HEK293 (cell line): ENCODE measurements around the gene CENPT.
A peak's percentile ranks its signal among the peaks of the same experiment; 100 is the strongest.

Experiments
- CTCF ChIA-PET: fragments of 350-600 bp; formaldehyde crosslinking; extraction: SDS; loops from one replicate; lab custom pipeline; 2021; ENCODE audit warnings: antibody characterized with exemption; lab: Yijun Ruan, JAX
- POLR2A ChIA-PET: fragments of 300-600 bp; formaldehyde crosslinking; extraction: SDS; loops from one replicate; lab custom pipeline; 2020; ENCODE audit warnings: antibody characterized with exemption, inconsistent platforms; lab: Yijun Ruan, JAX
- H3K27ac ChIP-seq: fragments of 200-500 bp; sonication (Bioruptor generic); 2 replicates; pipeline ENCODE4 v1.5.1; 2014; ENCODE audit warnings: low read depth, low read length, control low read depth, inconsistent platforms; ENCODE audit errors: extremely low read depth
- H3K36me3 ChIP-seq, 2 experiments: fragments of 200-500 bp in 1 of 2; sonication (Bioruptor generic) in 1 of 2; 1 replicate in 1 of 2; 2 replicates in 1 of 2; pipeline ENCODE4 v1.5.1; 2014 to 2017; ENCODE audit warnings: inconsistent platforms in 2 of 2, low read length in 2 of 2; ENCODE audit not compliant: control insufficient read depth in 2 of 2, insufficient read depth in 1 of 2
- H3K4me1 ChIP-seq: fragments of 200-500 bp; sonication (Bioruptor generic); 2 replicates; pipeline ENCODE4 v1.5.1; 2014; ENCODE audit warnings: mild to moderate bottlenecking, low read length, inconsistent platforms; ENCODE audit not compliant: control insufficient read depth, insufficient read depth
- H3K4me3 ChIP-seq: 2 replicates; pipeline ENCODE4 v1.5.1; 2011; ENCODE audit warnings: low read depth, mild to moderate bottlenecking, control low read depth, low read length, moderate library complexity
- H3K9me3 ChIP-seq: fragments of 200-500 bp; sonication (Bioruptor generic); 2 replicates; pipeline ENCODE4 v1.5.1; 2014; ENCODE audit warnings: low read depth, low read length, inconsistent platforms; ENCODE audit not compliant: control insufficient read depth, insufficient read depth
- HOXA7 ChIP-seq: sonication (generic); formaldehyde crosslinking; IDR thresholded peaks from 2 replicates; pipeline ENCODE4 v1.8.1; 2022; ENCODE audit warnings: missing genetic modification reagents, borderline replicate concordance
- KLF1 ChIP-seq: fragments of 450-650 bp; formaldehyde crosslinking; IDR thresholded peaks from 2 replicates; pipeline ENCODE4 v1.5.1; 2016; ENCODE audit warnings: missing biosample characterization, missing genetic modification characterization
- KLF10 ChIP-seq: fragments of 450-650 bp; IDR thresholded peaks from 2 replicates; pipeline ENCODE4 v1.5.1; 2018; ENCODE audit warnings: missing biosample characterization, mild to moderate bottlenecking, missing genetic modification characterization
- KLF16 ChIP-seq: fragments of 450-650 bp; formaldehyde crosslinking; IDR thresholded peaks from 2 replicates; pipeline ENCODE4 v1.5.1; 2017; ENCODE audit warnings: missing biosample characterization, missing genetic modification characterization
- KLF8 ChIP-seq: fragments of 450-650 bp; formaldehyde crosslinking; IDR thresholded peaks from 2 replicates; pipeline ENCODE4 v1.5.1; 2016; ENCODE audit warnings: missing biosample characterization, missing genetic modification characterization
- MEIS1 ChIP-seq: sonication (generic); formaldehyde crosslinking; IDR thresholded peaks from 2 replicates; pipeline ENCODE4 v1.8.1; 2022; ENCODE audit warnings: missing genetic modification reagents, mild to moderate bottlenecking, borderline replicate concordance
- SP3 ChIP-seq: fragments of 450-650 bp; formaldehyde crosslinking; IDR thresholded peaks from 2 replicates; pipeline ENCODE4 v1.5.1; 2016; ENCODE audit warnings: missing biosample characterization, missing genetic modification characterization
- SP7 ChIP-seq: fragments of 450-650 bp; formaldehyde crosslinking; IDR thresholded peaks from 2 replicates; pipeline ENCODE4 v1.5.1; 2016; ENCODE audit warnings: missing biosample characterization, missing genetic modification characterization
- ZBTB17 ChIP-seq: fragments of 450-650 bp; formaldehyde crosslinking; IDR thresholded peaks from 2 replicates; pipeline ENCODE4 v1.5.1; 2016; ENCODE audit warnings: missing biosample characterization, missing genetic modification characterization
- ZEB2 ChIP-seq: fragments of 450-650 bp; formaldehyde crosslinking; IDR thresholded peaks from 2 replicates; pipeline ENCODE4 v1.5.1; 2016; ENCODE audit warnings: missing biosample characterization, missing genetic modification characterization
- ZFHX2 ChIP-seq: fragments of 450-650 bp; formaldehyde crosslinking; conservative IDR thresholded peaks from 2 replicates; pipeline ENCODE4 v1.5.1; 2016; ENCODE audit warnings: missing biosample characterization, missing genetic modification characterization
- ZNF133 ChIP-seq: fragments of 450-650 bp; formaldehyde crosslinking; IDR thresholded peaks from 2 replicates; pipeline ENCODE4 v1.5.1; 2016; ENCODE audit warnings: missing biosample characterization, missing genetic modification characterization
- ZNF560 ChIP-seq: fragments of 450-650 bp; formaldehyde crosslinking; IDR thresholded peaks from 2 replicates; pipeline ENCODE4 v1.5.1; 2017; ENCODE audit warnings: missing biosample characterization, missing genetic modification characterization, borderline replicate concordance
- ZNF624 ChIP-seq: fragments of 450-650 bp; formaldehyde crosslinking; IDR thresholded peaks from 2 replicates; pipeline ENCODE4 v1.5.1; 2017; ENCODE audit warnings: missing biosample characterization, missing genetic modification characterization
- ZNF660 ChIP-seq: fragments of 450-650 bp; IDR thresholded peaks from 2 replicates; pipeline ENCODE4 v1.5.1; 2018; ENCODE audit warnings: missing biosample characterization, mild to moderate bottlenecking, missing genetic modification characterization
- ZNF747 ChIP-seq: fragments of 450-650 bp; formaldehyde crosslinking; IDR thresholded peaks from 2 replicates; pipeline ENCODE4 v1.5.1; 2016; ENCODE audit warnings: missing biosample characterization, missing genetic modification characterization
- ZNF843 ChIP-seq: fragments of 450-650 bp; formaldehyde crosslinking; IDR thresholded peaks from 2 replicates; pipeline ENCODE4 v1.5.1; 2016; ENCODE audit warnings: missing biosample characterization, missing genetic modification characterization
- TF ChIP-seq, protein P1 (sequence below): fragments of 450-650 bp; formaldehyde crosslinking; IDR thresholded peaks from 2 replicates; pipeline ENCODE4 v1.5.1; 2016; ENCODE audit warnings: missing biosample characterization, missing genetic modification characterization
- TF ChIP-seq, protein P2 (sequence below): fragments of 450-650 bp; formaldehyde crosslinking; IDR thresholded peaks from 2 replicates; pipeline ENCODE4 v1.5.1; 2017; ENCODE audit warnings: missing biosample characterization, missing genetic modification characterization
- TF ChIP-seq, protein P3 (sequence below): fragments of 450-650 bp; formaldehyde crosslinking; IDR thresholded peaks from 2 replicates; pipeline ENCODE4 v1.5.1; 2016; ENCODE audit warnings: missing biosample characterization, missing genetic modification characterization
- TF ChIP-seq, protein P4 (sequence below): fragments of 450-650 bp; formaldehyde crosslinking; IDR thresholded peaks from 2 replicates; pipeline ENCODE4 v1.5.1; 2016; ENCODE audit warnings: missing biosample characterization, missing genetic modification characterization
- TF ChIP-seq, protein P5 (sequence below): fragments of 450-650 bp; IDR thresholded peaks from 2 replicates; pipeline ENCODE4 v1.5.1; 2018; ENCODE audit warnings: missing biosample characterization, mild to moderate bottlenecking, missing genetic modification characterization

CENPT gene

DNA sequence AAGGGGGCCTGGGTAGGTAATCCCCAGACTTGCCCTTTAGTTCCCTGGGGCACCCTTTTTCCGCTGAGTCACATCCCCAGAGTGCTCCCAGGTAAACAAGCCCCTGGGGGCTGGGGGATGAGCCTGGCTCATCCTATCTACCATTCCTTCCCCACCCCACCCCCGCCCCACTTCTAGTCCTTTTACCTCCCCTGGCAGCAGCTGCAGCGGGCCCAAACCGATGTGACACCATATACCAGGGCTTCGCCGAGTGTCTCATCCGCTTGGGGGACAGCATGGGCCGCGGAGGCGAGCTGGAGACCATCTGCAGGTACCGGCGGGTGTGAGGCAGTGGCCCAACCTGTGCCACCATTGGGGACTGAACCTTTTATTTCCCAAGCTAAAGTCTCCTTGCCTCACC is 38.1 kb upstream of the CENPT start:
- no peaks in the 10 kb centered on the region for H3K9me3 ChIP-seq
- ChIA-PET CTCF (interaction anchor here (0.6 to 3.3 kb wide), 8 partner anchors 36 to 70 kb away, joined by 3 to 17 read pairs (median 4); partner anchors contain the start of gene PSMB10), POLR2A (interaction anchor here (0.6 to 1.3 kb wide), 4 partner anchors 13 to 642 kb away, joined by 3 to 4 read pairs (median 3); no protein-coding TSS in a partner anchor)
- no peak for TF ChIP-seq ZNF133 (tag by site-specific recombination)
- TF ChIP-seq, protein P1, sequence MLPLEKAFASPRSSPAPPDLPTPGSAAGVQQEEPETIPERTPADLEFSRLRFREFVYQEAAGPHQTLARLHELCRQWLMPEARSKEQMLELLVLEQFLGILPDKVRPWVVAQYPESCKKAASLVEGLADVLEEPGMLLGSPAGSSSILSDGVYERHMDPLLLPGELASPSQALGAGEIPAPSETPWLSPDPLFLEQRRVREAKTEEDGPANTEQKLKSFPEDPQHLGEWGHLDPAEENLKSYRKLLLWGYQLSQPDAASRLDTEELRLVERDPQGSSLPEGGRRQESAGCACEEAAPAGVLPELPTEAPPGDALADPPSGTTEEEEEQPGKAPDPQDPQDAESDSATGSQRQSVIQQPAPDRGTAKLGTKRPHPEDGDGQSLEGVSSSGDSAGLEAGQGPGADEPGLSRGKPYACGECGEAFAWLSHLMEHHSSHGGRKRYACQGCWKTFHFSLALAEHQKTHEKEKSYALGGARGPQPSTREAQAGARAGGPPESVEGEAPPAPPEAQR (tag by site-specific recombination) = no peak
- H3K27ac ChIP-seq = no peak overlapping the region
- H3K4me1 ChIP-seq = peaks cover 3% of the 10 kb centered on the region; the same call in 1 of the 2 replicates
- no peak overlapping the region for H3K4me3 ChIP-seq
- H3K36me3 ChIP-seq = peaks cover 0 to 51% of the 10 kb centered on the region in 2 experiments; a peak in 1 of 3 replicates

DNA sequence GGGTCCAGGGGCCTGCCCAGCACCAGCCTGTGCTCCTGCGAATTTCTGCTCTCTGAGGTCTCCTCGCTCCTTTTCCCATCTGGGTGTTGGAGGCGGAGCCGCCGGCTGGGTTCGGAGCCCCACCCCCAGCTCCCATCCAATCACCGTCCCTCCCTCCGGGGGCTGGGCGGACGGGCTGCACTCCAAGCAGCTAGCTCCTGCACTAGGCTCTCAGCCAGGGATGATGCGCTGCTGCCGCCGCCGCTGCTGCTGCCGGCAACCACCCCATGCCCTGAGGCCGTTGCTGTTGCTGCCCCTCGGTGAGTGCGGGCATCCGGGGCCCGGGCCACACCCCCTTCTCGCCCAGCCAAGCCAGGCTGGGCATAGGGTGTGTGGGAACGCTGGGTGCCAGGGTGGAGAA is 37.2 kb upstream of the CENPT start, which contains the start of gene NRN1L:
TSS of gene NRN1L (plus strand) at position 202 of the 400 bp plus-strand sequence. CDS start at position 221, 19 bp downstream.
- POLR2A ChIA-PET = interaction anchor here (1.2 to 2.4 kb wide), 3 partner anchors 11 to 50 kb away, joined by 3 to 16 read pairs (median 4); partner anchors contain the start of gene EDC4
- Histone ChIP-seq H3K4me3 (no peak within 1 kb of the TSS), H3K36me3 (peaks cover 0 to 59% of the 10 kb centered on the region in 2 experiments; a peak in 1 of 3 replicates), H3K9me3 (no peaks in the 10 kb centered on the region), H3K27ac (no peak within 1 kb of the TSS), H3K4me1 (peaks cover 3% of the 10 kb centered on the region; the same call in 1 of the 2 replicates)
- CTCF ChIA-PET = interaction anchor here (0.6 to 4.2 kb wide), 24 partner anchors 7 to 405 kb away, joined by 3 to 62 read pairs (median 6); partner anchors contain the start of genes EDC4, NUTF2, PSKH1 and PSMB10
- TF ChIP-seq, protein P2, sequence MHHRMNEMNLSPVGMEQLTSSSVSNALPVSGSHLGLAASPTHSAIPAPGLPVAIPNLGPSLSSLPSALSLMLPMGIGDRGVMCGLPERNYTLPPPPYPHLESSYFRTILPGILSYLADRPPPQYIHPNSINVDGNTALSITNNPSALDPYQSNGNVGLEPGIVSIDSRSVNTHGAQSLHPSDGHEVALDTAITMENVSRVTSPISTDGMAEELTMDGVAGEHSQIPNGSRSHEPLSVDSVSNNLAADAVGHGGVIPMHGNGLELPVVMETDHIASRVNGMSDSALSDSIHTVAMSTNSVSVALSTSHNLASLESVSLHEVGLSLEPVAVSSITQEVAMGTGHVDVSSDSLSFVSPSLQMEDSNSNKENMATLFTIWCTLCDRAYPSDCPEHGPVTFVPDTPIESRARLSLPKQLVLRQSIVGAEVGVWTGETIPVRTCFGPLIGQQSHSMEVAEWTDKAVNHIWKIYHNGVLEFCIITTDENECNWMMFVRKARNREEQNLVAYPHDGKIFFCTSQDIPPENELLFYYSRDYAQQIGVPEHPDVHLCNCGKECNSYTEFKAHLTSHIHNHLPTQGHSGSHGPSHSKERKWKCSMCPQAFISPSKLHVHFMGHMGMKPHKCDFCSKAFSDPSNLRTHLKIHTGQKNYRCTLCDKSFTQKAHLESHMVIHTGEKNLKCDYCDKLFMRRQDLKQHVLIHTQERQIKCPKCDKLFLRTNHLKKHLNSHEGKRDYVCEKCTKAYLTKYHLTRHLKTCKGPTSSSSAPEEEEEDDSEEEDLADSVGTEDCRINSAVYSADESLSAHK (tag by site-specific recombination) = 0 out of 2 replicates have a peak, but pooled peaks have one; percentile 10
- TF ChIP-seq, protein P3, sequence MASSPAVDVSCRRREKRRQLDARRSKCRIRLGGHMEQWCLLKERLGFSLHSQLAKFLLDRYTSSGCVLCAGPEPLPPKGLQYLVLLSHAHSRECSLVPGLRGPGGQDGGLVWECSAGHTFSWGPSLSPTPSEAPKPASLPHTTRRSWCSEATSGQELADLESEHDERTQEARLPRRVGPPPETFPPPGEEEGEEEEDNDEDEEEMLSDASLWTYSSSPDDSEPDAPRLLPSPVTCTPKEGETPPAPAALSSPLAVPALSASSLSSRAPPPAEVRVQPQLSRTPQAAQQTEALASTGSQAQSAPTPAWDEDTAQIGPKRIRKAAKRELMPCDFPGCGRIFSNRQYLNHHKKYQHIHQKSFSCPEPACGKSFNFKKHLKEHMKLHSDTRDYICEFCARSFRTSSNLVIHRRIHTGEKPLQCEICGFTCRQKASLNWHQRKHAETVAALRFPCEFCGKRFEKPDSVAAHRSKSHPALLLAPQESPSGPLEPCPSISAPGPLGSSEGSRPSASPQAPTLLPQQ (tag by site-specific recombination) = 0 out of 2 replicates have a peak, but pooled peaks have one; percentile 45
- TF ChIP-seq ZEB2 (tag by site-specific recombination) (0 out of 2 replicates have a peak, but pooled peaks have one; percentile 23), KLF1 (tag by site-specific recombination) (0 out of 2 replicates have a peak, but pooled peaks have one; percentile 61), ZNF560 (tag by site-specific recombination) (0 out of 2 replicates have a peak, but pooled peaks have one; percentile 60), ZNF843 (0 out of 2 replicates have a peak, but pooled peaks have one; percentile 16), SP3 (tag by site-specific recombination) (peak; percentile 60), SP7 (0 out of 2 replicates have a peak, but pooled peaks have one; percentile 14), ZNF624 (tag by site-specific recombination) (no peak), KLF8 (tag by site-specific recombination) (peak; percentile 19; the same call in 1 of the 2 replicates), MEIS1 (CRISPR knock-in tag) (no peak), HOXA7 (CRISPR knock-in tag) (no peak), ZNF747 (tag by site-specific recombination) (no peak), ZBTB17 (tag by site-specific recombination) (peak; percentile 70), KLF10 (peak; percentile 99), KLF16 (tag by site-specific recombination) (peak; percentile 89), ZFHX2 (tag by site-specific recombination) (no peak), ZNF660 (peak; percentile 55; the same call in 1 of the 2 replicates)
- TF ChIP-seq, protein P4, sequence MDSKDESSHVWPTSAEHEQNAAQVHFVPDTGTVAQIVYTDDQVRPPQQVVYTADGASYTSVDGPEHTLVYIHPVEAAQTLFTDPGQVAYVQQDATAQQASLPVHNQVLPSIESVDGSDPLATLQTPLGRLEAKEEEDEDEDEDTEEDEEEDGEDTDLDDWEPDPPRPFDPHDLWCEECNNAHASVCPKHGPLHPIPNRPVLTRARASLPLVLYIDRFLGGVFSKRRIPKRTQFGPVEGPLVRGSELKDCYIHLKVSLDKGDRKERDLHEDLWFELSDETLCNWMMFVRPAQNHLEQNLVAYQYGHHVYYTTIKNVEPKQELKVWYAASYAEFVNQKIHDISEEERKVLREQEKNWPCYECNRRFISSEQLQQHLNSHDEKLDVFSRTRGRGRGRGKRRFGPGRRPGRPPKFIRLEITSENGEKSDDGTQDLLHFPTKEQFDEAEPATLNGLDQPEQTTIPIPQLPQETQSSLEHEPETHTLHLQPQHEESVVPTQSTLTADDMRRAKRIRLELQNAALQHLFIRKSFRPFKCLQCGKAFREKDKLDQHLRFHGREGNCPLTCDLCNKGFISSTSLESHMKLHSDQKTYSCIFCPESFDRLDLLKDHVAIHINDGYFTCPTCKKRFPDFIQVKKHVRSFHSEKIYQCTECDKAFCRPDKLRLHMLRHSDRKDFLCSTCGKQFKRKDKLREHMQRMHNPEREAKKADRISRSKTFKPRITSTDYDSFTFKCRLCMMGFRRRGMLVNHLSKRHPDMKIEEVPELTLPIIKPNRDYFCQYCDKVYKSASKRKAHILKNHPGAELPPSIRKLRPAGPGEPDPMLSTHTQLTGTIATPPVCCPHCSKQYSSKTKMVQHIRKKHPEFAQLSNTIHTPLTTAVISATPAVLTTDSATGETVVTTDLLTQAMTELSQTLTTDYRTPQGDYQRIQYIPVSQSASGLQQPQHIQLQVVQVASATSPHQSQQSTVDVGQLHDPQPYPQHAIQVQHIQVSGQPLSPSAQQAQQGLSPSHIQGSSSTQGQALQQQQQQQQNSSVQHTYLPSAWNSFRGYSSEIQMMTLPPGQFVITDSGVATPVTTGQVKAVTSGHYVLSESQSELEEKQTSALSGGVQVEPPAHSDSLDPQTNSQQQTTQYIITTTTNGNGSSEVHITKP (tag by site-specific recombination) = 0 out of 2 replicates have a peak, but pooled peaks have one; percentile 21
- TF ChIP-seq, protein P5, sequence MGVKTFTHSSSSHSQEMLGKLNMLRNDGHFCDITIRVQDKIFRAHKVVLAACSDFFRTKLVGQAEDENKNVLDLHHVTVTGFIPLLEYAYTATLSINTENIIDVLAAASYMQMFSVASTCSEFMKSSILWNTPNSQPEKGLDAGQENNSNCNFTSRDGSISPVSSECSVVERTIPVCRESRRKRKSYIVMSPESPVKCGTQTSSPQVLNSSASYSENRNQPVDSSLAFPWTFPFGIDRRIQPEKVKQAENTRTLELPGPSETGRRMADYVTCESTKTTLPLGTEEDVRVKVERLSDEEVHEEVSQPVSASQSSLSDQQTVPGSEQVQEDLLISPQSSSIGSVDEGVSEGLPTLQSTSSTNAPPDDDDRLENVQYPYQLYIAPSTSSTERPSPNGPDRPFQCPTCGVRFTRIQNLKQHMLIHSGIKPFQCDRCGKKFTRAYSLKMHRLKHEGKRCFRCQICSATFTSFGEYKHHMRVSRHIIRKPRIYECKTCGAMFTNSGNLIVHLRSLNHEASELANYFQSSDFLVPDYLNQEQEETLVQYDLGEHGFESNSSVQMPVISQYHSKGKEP (tag by site-specific recombination) = peak; percentile 99
